Natural killer cell (primary cell): ENCODE measurements around the gene SCAMP4. TPM values are rescaled to one million over a fixed set of nuclear protein-coding genes. Genes with fewer than 3 reads are reported as not detected.

Experiments used
- ATAC-seq, 3 donors: fragments of 150-1000 bp in 2 of 3; fragments of 200-7000 bp in 1 of 3; cut with Tn5 transposase; 1 replicate in 1 of 3; 2 replicates in 2 of 3; pipeline ENCODE4 v1.10.0; 2021; ENCODE audit warnings: mild to moderate bottlenecking in 2 of 3, moderate library complexity in 2 of 3
- DNase-seq, 2 donors: peaks; one replicate each; pipeline versions ENCODE4 v3.0.0 to v3.0.0-alpha.2; 2013 to 2021; ENCODE audit warnings: mixed read lengths in 1 of 2
- H3K27ac ChIP-seq: one replicate; pipeline ENCODE4 v1.5.1; 2013; ENCODE audit warnings: mild to moderate bottlenecking, low read length
- H3K27me3 ChIP-seq: one replicate; pipeline ENCODE4 v1.6.1; 2013; ENCODE audit warnings: low read length; ENCODE audit not compliant: control insufficient read depth, insufficient read depth
- H3K36me3 ChIP-seq: one replicate; pipeline ENCODE4 v1.6.1; 2013; ENCODE audit warnings: low read length; ENCODE audit not compliant: control insufficient read depth, insufficient read depth
- H3K4me1 ChIP-seq: one replicate; pipeline ENCODE4 v1.6.1; 2013; ENCODE audit warnings: low read length; ENCODE audit not compliant: control insufficient read depth, insufficient read depth
- H3K4me3 ChIP-seq: one replicate; pipeline ENCODE4 v1.5.1; 2013; ENCODE audit warnings: low read length
- H3K9me3 ChIP-seq: one replicate; pipeline ENCODE4 v1.6.1; 2013; ENCODE audit warnings: low read length; ENCODE audit not compliant: control insufficient read depth, insufficient read depth
- H3K27ac Mint-ChIP-seq, 2 donors: one replicate each; pipeline ENCODE4 v1.8.0; 2022; ENCODE audit warnings: mild to moderate bottlenecking in 2 of 2, mixed read lengths in 2 of 2, moderate library complexity in 1 of 2
- H3K27me3 Mint-ChIP-seq, 2 donors: one replicate each; pipeline ENCODE4 v1.8.0; 2022; ENCODE audit warnings: low read depth in 2 of 2, mixed read lengths in 2 of 2
- H3K36me3 Mint-ChIP-seq: one replicate; pipeline ENCODE4 v1.8.0; 2022; ENCODE audit warnings: mixed read lengths
- H3K4me1 Mint-ChIP-seq, 2 donors: one replicate each; pipeline ENCODE4 v1.8.0; 2022; ENCODE audit warnings: mixed read lengths in 2 of 2
- H3K4me3 Mint-ChIP-seq: one replicate; pipeline ENCODE4 v1.8.0; 2022; ENCODE audit warnings: mild to moderate bottlenecking, moderate library complexity, mixed read lengths
- H3K9me3 Mint-ChIP-seq, 2 donors: one replicate each; pipeline ENCODE4 v1.8.0; 2022; ENCODE audit warnings: mixed read lengths in 2 of 2
- CTCF ChIP-seq: fragments of 200-600 bp; IDR thresholded peaks from one replicate; pipeline ENCODE4 v1.8.0; 2022; ENCODE audit warnings: antibody characterized with exemption
- WGBS: methylation state at CpG from one replicate; pipeline ENCODE4 v1.1.7; 2013; ENCODE audit warnings: missing lambda C conversion rate; ENCODE audit not compliant: insufficient coverage; 5-methylcytosine and 5-hydroxymethylcytosine counted together
- intact Hi-C: fragments of 100-400 bp; cut with micrococcal nuclease; formaldehyde crosslinking; loops from one replicate; pipeline ENCODE4 v1.14.2; 2022
- total RNA-seq, 4 donors: library from RNA; stranded (reverse); fragments of 120-200 nt in 1 of 4; gene quantifications; one replicate each; pipeline versions ENCODE4 v1.2.3 to v1.2.4, GENCODE V29; 2013 to 2022

The SCAMP4 gene
- total RNA-seq, 3 donors from 2014 or later (not counting 1 experiment from before 2014, with no cell fraction given) = 43.1 to 53.7 (median 46.9) TPM

GRCh38 chr19:1917926-1918325 lies 12.7 kb downstream of the SCAMP4 start:
- Histone ChIP-seq H3K4me3 (no peak overlapping the region), H3K4me1 (no peaks in the 10 kb centered on the region), H3K9me3 (no peaks in the 10 kb centered on the region), H3K27ac (no peak overlapping the region), H3K27me3 (no peaks in the 10 kb centered on the region), H3K36me3 (peaks cover 24% of the 10 kb centered on the region)
- DNase-seq (no peak), ATAC-seq (no peak)
- Mint-ChIP-seq H3K9me3 (no peaks in the 10 kb centered on the region), H3K36me3 (no peaks in the 10 kb centered on the region), H3K27ac (no peak overlapping the region), H3K27me3 (no peaks in the 10 kb centered on the region), H3K4me3 (no peak overlapping the region), H3K4me1 (peaks cover 0 to 7% of the 10 kb centered on the region in 2 donors)
- intact Hi-C loops = no loop called here
- TF ChIP-seq CTCF = no peak
- WGBS = 96% methylated on average over 25 of the region's 25 CpGs

GRCh38 chr19:1918975-1919374 lies 13.8 kb downstream of the SCAMP4 start:
- intact Hi-C loops = no loop called here
- Histone ChIP-seq H3K4me3 (no peak overlapping the region), H3K9me3 (no peaks in the 10 kb centered on the region), H3K4me1 (peaks cover 4% of the 10 kb centered on the region), H3K36me3 (peaks cover 20% of the 10 kb centered on the region), H3K27me3 (no peaks in the 10 kb centered on the region), H3K27ac (no peak overlapping the region)
- no peaks in the 10 kb centered on the region for H3K27me3 Mint-ChIP-seq
- H3K9me3 Mint-ChIP-seq = no peaks in the 10 kb centered on the region
- H3K36me3 Mint-ChIP-seq = no peaks in the 10 kb centered on the region
- no peak overlapping the region for H3K27ac Mint-ChIP-seq
- WGBS = 96% methylated on average over 28 of the region's 28 CpGs
- TF ChIP-seq CTCF = no peak
- peaks cover 0 to 7% of the 10 kb centered on the region in 2 donors for H3K4me1 Mint-ChIP-seq
- no peak overlapping the region for H3K4me3 Mint-ChIP-seq
- no peak for ATAC-seq
- no peak for DNase-seq

- no peaks in the 10 kb centered on the region for H3K27me3 Mint-ChIP-seq
- TF ChIP-seq CTCF = no peak
- peaks cover 26% of the 10 kb centered on the region for H3K36me3 ChIP-seq
- DNase-seq (no peak), ATAC-seq (no peak)
- H3K4me1 Mint-ChIP-seq = no peaks in the 10 kb centered on the region
- H3K27ac Mint-ChIP-seq = no peak overlapping the region
- no peaks in the 10 kb centered on the region for H3K9me3 ChIP-seq
- intact Hi-C loops = no loop called here
- no peak overlapping the region for H3K4me3 Mint-ChIP-seq
- 97% methylated on average over 19 of the region's 19 CpGs for WGBS
- no peaks in the 10 kb centered on the region for H3K27me3 ChIP-seq
- H3K4me1 ChIP-seq = peaks cover 6% of the 10 kb centered on the region
- H3K9me3 Mint-ChIP-seq = no peaks in the 10 kb centered on the region
- no peaks in the 10 kb centered on the region for H3K36me3 Mint-ChIP-seq
- no peak overlapping the region for H3K27ac ChIP-seq
- H3K4me3 ChIP-seq = no peak overlapping the region
These were observed 15.4 kb downstream of the SCAMP4 start for GRCh38 chr19:1920644-1921043.

GRCh38 chr19:1921326-1921725 lies 16.1 kb downstream of the SCAMP4 start:
- Mint-ChIP-seq H3K9me3 (no peaks in the 10 kb centered on the region), H3K27me3 (no peaks in the 10 kb centered on the region), H3K4me3 (no peak overlapping the region), H3K36me3 (no peaks in the 10 kb centered on the region), H3K4me1 (no peaks in the 10 kb centered on the region), H3K27ac (no peak overlapping the region)
- TF ChIP-seq CTCF = no peak
- H3K36me3 ChIP-seq = peaks cover 26% of the 10 kb centered on the region
- H3K9me3 ChIP-seq = no peaks in the 10 kb centered on the region
- H3K27ac ChIP-seq = no peak overlapping the region
- peaks cover 6% of the 10 kb centered on the region for H3K4me1 ChIP-seq
- no peak overlapping the region for H3K4me3 ChIP-seq
- DNase-seq (no peak), ATAC-seq (no peak)
- WGBS = 96% methylated on average over 19 of the region's 19 CpGs
- intact Hi-C loops = no loop called here
- H3K27me3 ChIP-seq = no peaks in the 10 kb centered on the region
